Stimulated activated memory B cell treated with anti-CD40 and anti-IgM and Interleukin-4, amounts not matched to agents 10 μg/mL and 1 μg/mL and 100 μg/mL, for 72 hours (primary cell): ENCODE measurements around the gene TTC24.

Experiments
- ATAC-seq: fragments of 150-1000 bp; cut with Tn5 transposase; 2 replicates; pipeline ENCODE4 v1.10.0; 2021
- H3K27ac Mint-ChIP-seq: one replicate; pipeline ENCODE4 v1.8.0; 2022; ENCODE audit warnings: mild to moderate bottlenecking, mixed read lengths
- H3K27me3 Mint-ChIP-seq: one replicate; pipeline ENCODE4 v1.8.0; 2022; ENCODE audit warnings: mixed read lengths
- H3K36me3 Mint-ChIP-seq: one replicate; pipeline ENCODE4 v1.8.0; 2022; ENCODE audit warnings: mixed read lengths
- H3K4me1 Mint-ChIP-seq: one replicate; pipeline ENCODE4 v1.8.0; 2022; ENCODE audit warnings: mixed read lengths
- H3K4me3 Mint-ChIP-seq: one replicate; pipeline ENCODE4 v1.8.0; 2022; ENCODE audit warnings: mild to moderate bottlenecking, moderate library complexity, mixed read lengths
- H3K9me3 Mint-ChIP-seq: one replicate; pipeline ENCODE4 v1.8.0; 2022; ENCODE audit warnings: mixed read lengths

Gene TTC24

GRCh38 chr1:156590326-156591180 lies 11.0 kb downstream of the TTC24 start:
- no peak for ATAC-seq
- peak overlapping the region; percentile 65 for H3K27ac Mint-ChIP-seq
- H3K4me3 Mint-ChIP-seq = no peak overlapping the region

GRCh38 chr1:156591181-156591431 lies 11.6 kb downstream of the TTC24 start:
- Mint-ChIP-seq H3K4me1 (peaks cover 26% of the 10 kb centered on the region), H3K9me3 (no peaks in the 10 kb centered on the region), H3K27me3 (no peaks in the 10 kb centered on the region), H3K27ac (peak overlapping the region; percentile 65), H3K36me3 (peaks cover 18% of the 10 kb centered on the region), H3K4me3 (peak overlapping the region; percentile 76)
- ATAC-seq = peak; percentile 22

More at GRCh38 chr1:156590326-156591180, 11.0 kb downstream of the TTC24 start:
- Mint-ChIP-seq H3K9me3 (no peaks in the 10 kb centered on the region), H3K36me3 (peaks cover 18% of the 10 kb centered on the region), H3K27me3 (no peaks in the 10 kb centered on the region), H3K4me1 (peaks cover 24% of the 10 kb centered on the region)

GRCh38 chr1:156591432-156592157 lies 12.1 kb downstream of the TTC24 start, which contains the start of gene NAXE:
Gene NAXE (plus strand): TSS chr1:156591776. CDS start chr1:156591805, 29 bp downstream.
- Mint-ChIP-seq H3K4me3 (peak within 1 kb of the TSS; percentile 76), H3K27ac (peak within 1 kb of the TSS; percentile 65), H3K9me3 (no peaks in the 10 kb centered on the region), H3K36me3 (peaks cover 23% of the 10 kb centered on the region), H3K27me3 (no peaks in the 10 kb centered on the region), H3K4me1 (peaks cover 26% of the 10 kb centered on the region)
- ATAC-seq = peak; percentile 95

GRCh38 chr1:156592158-156592909 lies 12.8 kb downstream of the TTC24 start:
- H3K4me1 Mint-ChIP-seq = peaks cover 26% of the 10 kb centered on the region
- H3K27me3 Mint-ChIP-seq = no peaks in the 10 kb centered on the region
- ATAC-seq = peak; percentile 2
- H3K4me3 Mint-ChIP-seq = peak overlapping the region; percentile 76
- H3K27ac Mint-ChIP-seq = peak overlapping the region; percentile 65
- H3K9me3 Mint-ChIP-seq = no peaks in the 10 kb centered on the region
- H3K36me3 Mint-ChIP-seq = peaks cover 30% of the 10 kb centered on the region

GRCh38 chr1:156592910-156593660 lies 13.6 kb downstream of the TTC24 start:
- no peak for ATAC-seq
- Mint-ChIP-seq H3K4me1 (peaks cover 26% of the 10 kb centered on the region), H3K27me3 (no peaks in the 10 kb centered on the region), H3K27ac (peak overlapping the region; percentile 65), H3K4me3 (peak overlapping the region; percentile 76), H3K9me3 (no peaks in the 10 kb centered on the region), H3K36me3 (peaks cover 32% of the 10 kb centered on the region)

- Mint-ChIP-seq H3K4me3 (no peak overlapping the region), H3K36me3 (peaks cover 37% of the 10 kb centered on the region), H3K9me3 (no peaks in the 10 kb centered on the region), H3K27ac (no peak overlapping the region), H3K4me1 (peaks cover 31% of the 10 kb centered on the region), H3K27me3 (no peaks in the 10 kb centered on the region)
- ATAC-seq = no peak
These were observed 14.1 kb downstream of the TTC24 start for GRCh38 chr1:156593661-156593989.

GRCh38 chr1:156594190-156594589 lies 14.7 kb downstream of the TTC24 start:
- H3K4me1 Mint-ChIP-seq = peaks cover 35% of the 10 kb centered on the region
- no peaks in the 10 kb centered on the region for H3K9me3 Mint-ChIP-seq
- peaks cover 40% of the 10 kb centered on the region for H3K36me3 Mint-ChIP-seq
- H3K4me3 Mint-ChIP-seq = no peak overlapping the region
- no peaks in the 10 kb centered on the region for H3K27me3 Mint-ChIP-seq
- no peak for ATAC-seq
- H3K27ac Mint-ChIP-seq = no peak overlapping the region

- no peak overlapping the region for H3K4me3 Mint-ChIP-seq
- ATAC-seq = no peak
- no peaks in the 10 kb centered on the region for H3K9me3 Mint-ChIP-seq
- H3K36me3 Mint-ChIP-seq = peaks cover 40% of the 10 kb centered on the region
- H3K4me1 Mint-ChIP-seq = peaks cover 37% of the 10 kb centered on the region
- H3K27ac Mint-ChIP-seq = peak overlapping the region; percentile 36
- no peaks in the 10 kb centered on the region for H3K27me3 Mint-ChIP-seq
These were observed 15.5 kb downstream of the TTC24 start for GRCh38 chr1:156595016-156595415.

GRCh38 chr1:156596426-156596825 lies 16.9 kb downstream of the TTC24 start:
- Mint-ChIP-seq H3K4me1 (peaks cover 38% of the 10 kb centered on the region), H3K4me3 (no peak overlapping the region), H3K36me3 (peaks cover 40% of the 10 kb centered on the region), H3K27me3 (no peaks in the 10 kb centered on the region), H3K27ac (no peak overlapping the region), H3K9me3 (no peaks in the 10 kb centered on the region)
- ATAC-seq = no peak

- no peaks in the 10 kb centered on the region for H3K9me3 Mint-ChIP-seq
- H3K4me1 Mint-ChIP-seq = peaks cover 40% of the 10 kb centered on the region
- no peaks in the 10 kb centered on the region for H3K27me3 Mint-ChIP-seq
- ATAC-seq = no peak
- peaks cover 36% of the 10 kb centered on the region for H3K36me3 Mint-ChIP-seq
- peak overlapping the region; percentile 20 for H3K27ac Mint-ChIP-seq
- no peak overlapping the region for H3K4me3 Mint-ChIP-seq
These were observed 18.6 kb downstream of the TTC24 start for GRCh38 chr1:156598125-156598524.

- Mint-ChIP-seq H3K27ac (peak overlapping the region; percentile 20), H3K4me1 (peaks cover 40% of the 10 kb centered on the region), H3K9me3 (no peaks in the 10 kb centered on the region), H3K36me3 (peaks cover 36% of the 10 kb centered on the region), H3K27me3 (no peaks in the 10 kb centered on the region), H3K4me3 (no peak overlapping the region)
- no peak for ATAC-seq
These were observed 19.4 kb downstream of the TTC24 start for GRCh38 chr1:156598731-156599432.

GRCh38 chr1:156599811-156600210 lies 20.3 kb downstream of the TTC24 start:
- peak; percentile 75 for ATAC-seq
- no peaks in the 10 kb centered on the region for H3K27me3 Mint-ChIP-seq
- H3K27ac Mint-ChIP-seq = peak overlapping the region; percentile 91
- no peaks in the 10 kb centered on the region for H3K9me3 Mint-ChIP-seq
- peaks cover 34% of the 10 kb centered on the region for H3K36me3 Mint-ChIP-seq
- H3K4me1 Mint-ChIP-seq = peaks cover 40% of the 10 kb centered on the region
- H3K4me3 Mint-ChIP-seq = peak overlapping the region; percentile 97

GRCh38 chr1:156600733-156601121 lies 21.2 kb downstream of the TTC24 start:
- H3K27ac Mint-ChIP-seq = peak overlapping the region; percentile 91
- no peak for ATAC-seq
- no peaks in the 10 kb centered on the region for H3K27me3 Mint-ChIP-seq
- H3K36me3 Mint-ChIP-seq = peaks cover 25% of the 10 kb centered on the region
- peak overlapping the region; percentile 97 for H3K4me3 Mint-ChIP-seq
- peaks cover 31% of the 10 kb centered on the region for H3K4me1 Mint-ChIP-seq
- H3K9me3 Mint-ChIP-seq = no peaks in the 10 kb centered on the region

GRCh38 chr1:156601122-156601830 lies 21.8 kb downstream of the TTC24 start, which contains the start of gene GPATCH4:
Gene GPATCH4 (minus strand): TSS chr1:156601479.
- no peaks in the 10 kb centered on the region for H3K9me3 Mint-ChIP-seq
- H3K4me3 Mint-ChIP-seq = peak within 1 kb of the TSS; percentile 97
- H3K27me3 Mint-ChIP-seq = no peaks in the 10 kb centered on the region
- ATAC-seq = peak; percentile 84
- H3K36me3 Mint-ChIP-seq = peaks cover 20% of the 10 kb centered on the region
- peak within 1 kb of the TSS; percentile 91 for H3K27ac Mint-ChIP-seq
- peaks cover 30% of the 10 kb centered on the region for H3K4me1 Mint-ChIP-seq
